Measurements from ENCODE around the gene NNAT. TPM values are rescaled to one million over a fixed set of nuclear protein-coding genes. Genes with fewer than 3 reads are reported as not detected.
A peak's percentile ranks its signal among the peaks of the same experiment; 100 is the strongest.

Gene NNAT
- total and polyA plus RNA-seq, 2 experiments from 2014 or later, result 0.90 TPM; not detected in 1

- no peaks in the 10 kb centered on the region for H3K36me3 ChIP-seq (ENCODE audit: low read depth)
- WGBS, 2 experiments (ENCODE audit: low coverage in 1 of 2, low lambda C conversion rate in 2 of 2, missing lambda C conversion rate in 2 of 2), result 55 to 76% methylated on average over 2 of the region's 2 CpGs
- H3K9ac ChIP-seq, result no peak overlapping the region
- H3K27me3 ChIP-seq (replicated peaks; ENCODE audit: insufficient read depth), result no peaks in the 10 kb centered on the region; the same call in 1 of the 2 replicates
- in situ Hi-C loops (cut with MboI), result loop anchor here (5.0 kb wide), 1 partner anchor 261 kb away; no protein-coding TSS in a partner anchor
- H3K4me1 ChIP-seq (ENCODE audit: insufficient read depth), result peaks cover 10% of the 10 kb centered on the region
- peak; percentile 27 for DNase-seq
- no peaks in the 10 kb centered on the region for H3F3A ChIP-seq (ENCODE audit: insufficient read depth)
- no peaks in the 10 kb centered on the region for H4K20me1 ChIP-seq (ENCODE audit: insufficient read depth)
- no peaks in the 10 kb centered on the region for H3K79me2 ChIP-seq (ENCODE audit: insufficient read depth)
- no peak overlapping the region for H3K4me3 ChIP-seq
- TF ChIP-seq EZH2phosphoT487 (IDR thresholded peaks at IDR 0.05; ENCODE audit: insufficient read depth, low read depth) (no peak), EZH2 (IDR thresholded peaks at IDR 0.05; ENCODE audit: insufficient read depth, poor library complexity, severe bottlenecking) (no peak)
- H3K4me2 ChIP-seq (ENCODE audit: unreplicated experiment), result no peak overlapping the region
- no peaks in the 10 kb centered on the region for H3K9me3 ChIP-seq (ENCODE audit: low read depth)
- H3K9me2 ChIP-seq (ENCODE audit: insufficient read depth), result no peaks in the 10 kb centered on the region
- H2AFZ ChIP-seq, result no peak overlapping the region
- no peak overlapping the region for H3K27ac ChIP-seq
Measured at GRCh38 chr20:37533154-37533715, 12.2 kb downstream of the NNAT start.

- 55 to 62% methylated on average over 6 of the region's 6 CpGs for WGBS, 2 experiments (ENCODE audit: low coverage in 1 of 2, low lambda C conversion rate in 2 of 2, missing lambda C conversion rate in 2 of 2)
- Histone ChIP-seq H3F3A (ENCODE audit: insufficient read depth) (no peaks in the 10 kb centered on the region), H3K27ac (no peak overlapping the region), H3K9me2 (ENCODE audit: insufficient read depth) (no peaks in the 10 kb centered on the region), H3K36me3 (ENCODE audit: low read depth) (no peaks in the 10 kb centered on the region), H3K4me3 (no peak overlapping the region), H3K79me2 (ENCODE audit: insufficient read depth) (no peaks in the 10 kb centered on the region), H3K9me3 (ENCODE audit: low read depth) (no peaks in the 10 kb centered on the region), H4K20me1 (ENCODE audit: insufficient read depth) (no peaks in the 10 kb centered on the region), H3K27me3 (replicated peaks; ENCODE audit: insufficient read depth) (no peaks in the 10 kb centered on the region; the same call in none of the 2 replicates), H3K9ac (no peak overlapping the region), H3K4me1 (ENCODE audit: insufficient read depth) (no peaks in the 10 kb centered on the region), H3K4me2 (ENCODE audit: unreplicated experiment) (no peak overlapping the region), H2AFZ (no peak overlapping the region)
- peak; percentile 78 for DNase-seq
- TF ChIP-seq EZH2 (IDR thresholded peaks at IDR 0.05; ENCODE audit: insufficient read depth, poor library complexity, severe bottlenecking) (no peak), EZH2phosphoT487 (IDR thresholded peaks at IDR 0.05; ENCODE audit: insufficient read depth, low read depth) (no peak)
- in situ Hi-C loops (cut with MboI), result loop anchor here (5.0 kb wide), 1 partner anchor 262 kb away; no protein-coding TSS in a partner anchor
Measured at GRCh38 chr20:37534401-37535157, 13.5 kb downstream of the NNAT start.

GRCh38 chr20:37535443-37536132 lies 14.5 kb downstream of the NNAT start:
- Histone ChIP-seq H3K9me3 (ENCODE audit: low read depth) (no peaks in the 10 kb centered on the region), H3K4me3 (no peak overlapping the region), H3K79me2 (ENCODE audit: insufficient read depth) (no peaks in the 10 kb centered on the region), H3K36me3 (ENCODE audit: low read depth) (no peaks in the 10 kb centered on the region), H3F3A (ENCODE audit: insufficient read depth) (no peaks in the 10 kb centered on the region), H4K20me1 (ENCODE audit: insufficient read depth) (no peaks in the 10 kb centered on the region), H3K9me2 (ENCODE audit: insufficient read depth) (no peaks in the 10 kb centered on the region), H3K4me1 (ENCODE audit: insufficient read depth) (no peaks in the 10 kb centered on the region), H3K9ac (no peak overlapping the region), H2AFZ (no peak overlapping the region), H3K27ac (no peak overlapping the region), H3K4me2 (ENCODE audit: unreplicated experiment) (no peak overlapping the region), H3K27me3 (replicated peaks; ENCODE audit: insufficient read depth) (no peaks in the 10 kb centered on the region; the same call in none of the 2 replicates)
- WGBS, 2 experiments (ENCODE audit: low coverage in 1 of 2, low lambda C conversion rate in 2 of 2, missing lambda C conversion rate in 2 of 2), result 61 to 69% methylated on average over 10 of the region's 10 CpGs
- DNase-seq, result no peak
- no peak for TF ChIP-seq EZH2phosphoT487 (IDR thresholded peaks at IDR 0.05; ENCODE audit: insufficient read depth, low read depth)
- TF ChIP-seq EZH2 (IDR thresholded peaks at IDR 0.05; ENCODE audit: insufficient read depth, poor library complexity, severe bottlenecking), result no peak
- in situ Hi-C loops (cut with MboI), result no loop called here

- 44 to 48% methylated on average over 1 of the region's 1 CpG for WGBS, 2 experiments (ENCODE audit: low coverage in 1 of 2, low lambda C conversion rate in 2 of 2, missing lambda C conversion rate in 2 of 2)
- Histone ChIP-seq H3K4me1 (ENCODE audit: insufficient read depth) (no peaks in the 10 kb centered on the region), H3F3A (ENCODE audit: insufficient read depth) (no peaks in the 10 kb centered on the region), H3K27me3 (replicated peaks; ENCODE audit: insufficient read depth) (no peaks in the 10 kb centered on the region; the same call in none of the 2 replicates), H3K36me3 (ENCODE audit: low read depth) (no peaks in the 10 kb centered on the region), H3K79me2 (ENCODE audit: insufficient read depth) (no peaks in the 10 kb centered on the region), H3K9ac (no peak overlapping the region), H3K4me3 (no peak overlapping the region), H4K20me1 (ENCODE audit: insufficient read depth) (no peaks in the 10 kb centered on the region), H3K9me2 (ENCODE audit: insufficient read depth) (no peaks in the 10 kb centered on the region), H2AFZ (no peak overlapping the region), H3K9me3 (ENCODE audit: low read depth) (no peaks in the 10 kb centered on the region), H3K4me2 (ENCODE audit: unreplicated experiment) (no peak overlapping the region), H3K27ac (no peak overlapping the region)
- no peak for DNase-seq
- no peak for TF ChIP-seq EZH2 (IDR thresholded peaks at IDR 0.05; ENCODE audit: insufficient read depth, poor library complexity, severe bottlenecking)
- no peak for TF ChIP-seq EZH2phosphoT487 (IDR thresholded peaks at IDR 0.05; ENCODE audit: insufficient read depth, low read depth)
- in situ Hi-C loops (cut with MboI), result no loop called here
Measured at GRCh38 chr20:37537505-37537904, 16.5 kb downstream of the NNAT start.

All from GM23248 (cell line).